HG02588 (cell line): Measurements from ENCODE around the gene OCA2.
"Not testable (repeated sequence)": the region's sequence is repeated elsewhere in the genome, so short reads cannot be mapped to it uniquely, and the experiment has no call there.

Experiments
- ATAC-seq: cut with Tn5 transposase; IDR thresholded peaks from one replicate; pipeline ENCODE4 v1.9.1; 2021; ENCODE audit warnings: mild to moderate bottlenecking, moderate library complexity; ENCODE audit not compliant: unreplicated experiment

Gene OCA2

DNA sequence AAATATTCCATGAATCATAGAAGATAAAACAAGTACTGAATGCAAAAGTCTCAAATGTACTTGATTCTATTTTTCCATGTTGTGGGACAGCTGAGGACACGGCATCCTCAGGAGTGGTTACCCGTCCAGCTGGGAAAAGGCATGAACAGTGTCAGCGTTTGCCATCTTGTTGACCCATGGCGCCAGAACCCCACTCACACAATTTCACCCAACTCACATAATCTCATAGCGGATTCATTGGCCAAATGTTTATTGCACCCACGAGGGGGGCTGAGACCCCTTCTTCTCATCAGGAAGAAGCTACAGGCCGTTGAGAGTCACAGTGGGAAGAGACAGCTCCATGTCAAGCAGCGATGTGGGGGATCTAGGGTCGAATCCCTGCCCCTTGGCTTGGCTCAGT lies 72.9 kb downstream of the OCA2 start:
- ATAC-seq: no peak

GRCh38 chr15:28025413-28025812 lies 73.7 kb downstream of the OCA2 start:
- ATAC-seq: no peak

- no peak for ATAC-seq
Measured at GRCh38 chr15:28024889-28025250, 74.2 kb downstream of the OCA2 start.

- no peak for ATAC-seq
Measured at GRCh38 chr15:28023933-28024888, 74.9 kb downstream of the OCA2 start.

GRCh38 chr15:28023422-28023821 lies 75.7 kb downstream of the OCA2 start:
- no peak for ATAC-seq

DNA sequence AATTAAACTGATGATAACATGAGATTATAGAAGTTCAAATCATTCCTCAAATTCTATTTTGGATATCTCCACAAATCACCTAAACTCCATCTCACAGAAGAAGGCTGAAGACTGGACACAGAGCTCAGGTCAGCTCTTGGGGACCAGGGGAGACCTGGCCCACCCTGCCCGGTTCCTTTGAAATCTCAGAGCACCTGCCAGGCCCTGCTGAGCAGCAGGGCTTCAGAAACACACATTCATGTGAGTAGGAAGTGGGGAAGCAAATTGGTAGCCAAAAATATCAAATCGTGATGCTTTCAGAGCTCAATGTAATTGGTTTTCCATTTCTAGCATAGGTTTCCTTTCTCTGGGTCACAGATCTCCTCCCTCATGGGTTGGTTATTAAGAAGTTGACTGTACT lies 76.2 kb downstream of the OCA2 start:
- ATAC-seq: no peak

DNA sequence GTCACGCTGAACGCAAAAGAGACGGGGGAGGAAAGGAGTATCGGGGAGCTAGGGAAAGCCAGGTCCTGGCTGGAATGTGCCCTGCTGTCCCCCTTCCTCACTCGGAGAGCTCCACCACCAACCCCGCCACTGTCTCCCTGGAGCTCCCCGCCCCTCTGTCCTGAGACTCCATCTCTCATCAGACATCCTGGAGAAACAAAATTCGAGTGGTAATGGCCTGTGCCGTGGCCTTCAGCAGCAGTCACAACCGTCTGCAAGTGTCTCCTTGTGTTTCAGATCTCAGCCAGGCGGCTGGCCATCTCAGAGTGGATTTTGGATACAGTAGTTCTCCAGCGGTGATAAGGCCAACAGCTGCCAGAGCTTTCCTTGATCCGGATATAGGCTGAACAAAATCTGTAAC lies 76.9 kb downstream of the OCA2 start:
- ATAC-seq: no peak

GRCh38 chr15:28021281-28022039 lies 77.7 kb downstream of the OCA2 start:
- ATAC-seq: no peak

- ATAC-seq: no peak
Measured at GRCh38 chr15:28020644-28021043, 78.5 kb downstream of the OCA2 start.

- no peak for ATAC-seq
Measured at GRCh38 chr15:28019594-28020309, 79.4 kb downstream of the OCA2 start.

- no peak for ATAC-seq
Measured at GRCh38 chr15:28018291-28019044, 80.6 kb downstream of the OCA2 start.

DNA sequence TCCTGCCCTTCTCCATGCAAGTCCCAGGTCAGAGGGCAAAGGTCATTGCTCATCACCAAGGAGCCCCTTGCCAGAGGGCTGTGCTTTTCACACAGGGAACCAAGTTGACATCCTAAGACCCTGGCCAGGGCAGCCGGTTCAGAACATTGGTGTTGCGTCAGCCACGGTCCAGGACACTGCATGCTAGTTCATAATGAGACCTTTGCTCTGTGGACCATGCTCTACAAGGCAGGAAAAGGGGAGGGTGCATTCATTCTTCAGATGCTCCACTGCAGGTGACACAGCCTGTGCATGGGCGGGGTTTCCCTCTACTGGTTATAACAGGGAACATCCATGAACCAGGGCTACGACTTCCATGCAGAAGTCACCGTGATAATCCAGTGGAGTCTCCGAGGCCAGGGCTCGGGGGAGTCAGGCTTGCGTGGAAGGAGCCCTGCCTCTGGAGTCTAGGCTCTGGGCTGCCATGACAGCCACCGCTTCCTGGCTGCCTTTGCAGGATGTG lies 81.6 kb downstream of the OCA2 start:
- no peak for ATAC-seq

GRCh38 chr15:28015855-28016254 lies 83.3 kb downstream of the OCA2 start:
- ATAC-seq: no peak

DNA sequence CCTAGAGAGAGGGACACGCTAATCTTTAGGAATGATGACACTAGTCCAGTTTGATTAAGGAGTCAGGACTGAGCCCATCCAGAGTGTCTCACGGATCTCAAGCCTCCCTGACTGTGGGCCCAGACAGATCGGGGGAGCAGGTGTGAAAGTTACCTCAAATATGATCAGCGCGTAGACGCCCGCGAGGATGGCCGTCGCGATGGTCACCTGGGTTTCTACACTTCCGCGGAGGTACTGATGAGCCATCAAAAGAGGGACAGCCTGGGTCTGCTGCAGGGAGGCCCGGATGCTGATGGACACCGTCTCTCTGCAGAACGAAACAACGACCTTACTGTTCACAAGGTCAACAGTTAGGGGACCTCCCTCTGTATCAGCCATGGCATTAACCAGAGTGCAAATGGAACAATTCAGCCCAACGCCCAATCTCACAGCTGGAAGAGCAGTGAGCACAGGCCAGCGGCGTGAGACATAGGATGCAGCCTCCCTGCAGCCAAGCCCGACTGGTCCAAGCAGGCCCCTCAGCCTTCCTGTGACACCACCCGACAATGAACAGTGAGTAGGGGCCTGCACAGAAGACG lies 84.4 kb downstream of the OCA2 start:
- no peak for ATAC-seq

- ATAC-seq: no peak
Measured at GRCh38 chr15:28013976-28014375, 85.1 kb downstream of the OCA2 start.

- no peak for ATAC-seq
Measured at GRCh38 chr15:28013480-28013879, 85.6 kb downstream of the OCA2 start.

DNA sequence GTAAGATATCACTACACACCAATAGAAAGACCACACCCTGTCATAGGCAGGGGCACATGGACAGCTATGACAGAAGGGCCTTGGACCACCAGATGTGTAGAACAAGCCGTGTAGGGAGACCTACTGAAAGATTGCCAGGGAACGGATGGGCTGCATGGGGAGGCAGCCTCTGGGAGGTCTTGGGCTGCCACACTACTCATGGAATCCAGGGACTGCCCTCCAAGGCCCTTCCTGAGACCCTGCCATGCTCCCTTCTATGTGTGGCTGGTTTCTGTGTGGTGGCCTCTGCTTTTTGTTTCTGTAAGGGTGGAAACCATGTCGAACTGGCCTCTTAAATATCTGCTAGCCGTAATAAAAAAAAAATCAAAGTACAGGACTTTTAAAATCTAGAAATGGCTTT lies 86.9 kb downstream of the OCA2 start:
- ATAC-seq: no peak

- not testable (repeated sequence) for ATAC-seq
Measured at GRCh38 chr15:28008175-28008574, 90.9 kb downstream of the OCA2 start.

GRCh38 chr15:28006116-28006905 lies 92.8 kb downstream of the OCA2 start:
- no peak for ATAC-seq
